ENCODE results near the gene FOXO3.

The FOXO3 gene

GRCh38 chr6:108612852-108613251 lies 52.1 kb downstream of the FOXO3 start:
- no peaks in the 10 kb centered on the region for H3K27me3 ChIP-seq (ENCODE audit: control insufficient read depth in 1 of 2, insufficient read depth in 1 of 2, low read length in 2 of 2)
- no peaks in the 10 kb centered on the region for H3K36me3 ChIP-seq (ENCODE audit: control insufficient read depth in 1 of 2, insufficient read depth in 2 of 2, low read depth in 1 of 2, low read length in 2 of 2)
- H2BK15ac ChIP-seq (ENCODE audit: low read depth, poor library complexity, severe bottlenecking), result no peak overlapping the region
- no peak overlapping the region for H2AK5ac ChIP-seq (ENCODE audit: low read length, severe bottlenecking)
- no peak overlapping the region for H3K27ac ChIP-seq (ENCODE audit: low read length, poor library complexity, severe bottlenecking)
- H2AFZ ChIP-seq (ENCODE audit: low read depth, low read length), result no peak overlapping the region
- peaks cover 3% of the 10 kb centered on the region for H3K9me3 ChIP-seq (ENCODE audit: control insufficient read depth, low read length)
- peaks cover 7% of the 10 kb centered on the region for H3K79me1 ChIP-seq (replicated peaks; ENCODE audit: low read length, poor library complexity, severe bottlenecking)
- H4K8ac ChIP-seq (ENCODE audit: low read length), result no peak overlapping the region
- no peak overlapping the region for H3K18ac ChIP-seq (ENCODE audit: low read depth in 1 of 2, low read length in 2 of 2)
- no peak overlapping the region for H4K91ac ChIP-seq (ENCODE audit: low read length)
- H2BK5ac ChIP-seq (ENCODE audit: low read depth, low read length, poor library complexity, severe bottlenecking), result no peak overlapping the region
- no peak overlapping the region for H3K14ac ChIP-seq (ENCODE audit: low read length in 2 of 2)
- no peak overlapping the region for H3K4me3 ChIP-seq (ENCODE audit: insufficient read depth in 1 of 2, low read depth in 1 of 2, low read length in 2 of 2)
- no peak overlapping the region for H3K4me2 ChIP-seq (ENCODE audit: low read length, poor library complexity, severe bottlenecking)
- no peak for DNase-seq
- no peaks in the 10 kb centered on the region for H3K4me1 ChIP-seq (ENCODE audit: control insufficient read depth, insufficient read depth, low read depth, low read length)
- no peak overlapping the region for H2BK120ac ChIP-seq (ENCODE audit: low read depth, low read length)
- no peak overlapping the region for H3K23ac ChIP-seq (ENCODE audit: low read length in 2 of 2)
- no peak overlapping the region for H3K4ac ChIP-seq (ENCODE audit: low read depth in 1 of 2, low read length in 2 of 2)
- H2BK12ac ChIP-seq (ENCODE audit: low read length in 2 of 2), result no peak overlapping the region
- no peak overlapping the region for H3K9ac ChIP-seq (ENCODE audit: low read length)

- WGBS, result no CpG with 5 or more reads among the region's 3 CpGs
- no peaks in the 10 kb centered on the region for H3K36me3 ChIP-seq (ENCODE audit: control insufficient read depth in 1 of 2, insufficient read depth in 2 of 2, low read depth in 1 of 2, low read length in 2 of 2)
- peak overlapping the region in 1 of 2 experiments; percentile 46 for H3K4me3 ChIP-seq (ENCODE audit: insufficient read depth in 1 of 2, low read depth in 1 of 2, low read length in 2 of 2)
- H4K8ac ChIP-seq (ENCODE audit: low read length), result no peak overlapping the region
- H3K14ac ChIP-seq (ENCODE audit: low read length in 2 of 2), result no peak overlapping the region
- H2AFZ ChIP-seq (ENCODE audit: low read depth, low read length), result no peak overlapping the region
- no peak overlapping the region for H2BK12ac ChIP-seq (ENCODE audit: low read length in 2 of 2)
- no peak overlapping the region for H2BK15ac ChIP-seq (ENCODE audit: low read depth, poor library complexity, severe bottlenecking)
- peaks cover 4% of the 10 kb centered on the region for H3K4me1 ChIP-seq (ENCODE audit: control insufficient read depth, insufficient read depth, low read depth, low read length)
- H3K9me3 ChIP-seq (ENCODE audit: control insufficient read depth, low read length), result peaks cover 3% of the 10 kb centered on the region
- H2AK5ac ChIP-seq (ENCODE audit: low read length, severe bottlenecking), result no peak overlapping the region
- no peak overlapping the region for H3K18ac ChIP-seq (ENCODE audit: low read depth in 1 of 2, low read length in 2 of 2)
- no peak overlapping the region for H2BK5ac ChIP-seq (ENCODE audit: low read depth, low read length, poor library complexity, severe bottlenecking)
- no peak overlapping the region for H4K91ac ChIP-seq (ENCODE audit: low read length)
- H3K9ac ChIP-seq (ENCODE audit: low read length), result no peak overlapping the region
- no peak overlapping the region for H3K4ac ChIP-seq (ENCODE audit: low read depth in 1 of 2, low read length in 2 of 2)
- H3K4me2 ChIP-seq (ENCODE audit: low read length, poor library complexity, severe bottlenecking), result no peak overlapping the region
- H3K27me3 ChIP-seq (ENCODE audit: control insufficient read depth in 1 of 2, insufficient read depth in 1 of 2, low read length in 2 of 2), result no peaks in the 10 kb centered on the region
- no peak overlapping the region for H3K23ac ChIP-seq (ENCODE audit: low read length in 2 of 2)
- no peak overlapping the region for H2BK120ac ChIP-seq (ENCODE audit: low read depth, low read length)
- H3K27ac ChIP-seq (ENCODE audit: low read length, poor library complexity, severe bottlenecking), result no peak overlapping the region
- H3K79me1 ChIP-seq (replicated peaks; ENCODE audit: low read length, poor library complexity, severe bottlenecking), result peaks cover 10% of the 10 kb centered on the region
- DNase-seq, result peak; percentile 61
Observed at GRCh38 chr6:108616544-108616943, 55.8 kb downstream of the FOXO3 start.

GRCh38 chr6:108616973-108617372 lies 56.3 kb downstream of the FOXO3 start:
- DNase-seq, result no peak
- H3K14ac ChIP-seq (ENCODE audit: low read length in 2 of 2), result no peak overlapping the region
- no peak overlapping the region for H4K8ac ChIP-seq (ENCODE audit: low read length)
- no peak overlapping the region for H3K9ac ChIP-seq (ENCODE audit: low read length)
- H3K4me2 ChIP-seq (ENCODE audit: low read length, poor library complexity, severe bottlenecking), result no peak overlapping the region
- no peak overlapping the region for H3K27ac ChIP-seq (ENCODE audit: low read length, poor library complexity, severe bottlenecking)
- H2AFZ ChIP-seq (ENCODE audit: low read depth, low read length), result no peak overlapping the region
- H3K18ac ChIP-seq (ENCODE audit: low read depth in 1 of 2, low read length in 2 of 2), result no peak overlapping the region
- H2BK15ac ChIP-seq (ENCODE audit: low read depth, poor library complexity, severe bottlenecking), result no peak overlapping the region
- no peak overlapping the region for H2BK5ac ChIP-seq (ENCODE audit: low read depth, low read length, poor library complexity, severe bottlenecking)
- H3K4me3 ChIP-seq (ENCODE audit: insufficient read depth in 1 of 2, low read depth in 1 of 2, low read length in 2 of 2), result peak overlapping the region in 1 of 2 experiments; percentile 46
- no peak overlapping the region for H2BK120ac ChIP-seq (ENCODE audit: low read depth, low read length)
- no peaks in the 10 kb centered on the region for H3K36me3 ChIP-seq (ENCODE audit: control insufficient read depth in 1 of 2, insufficient read depth in 2 of 2, low read depth in 1 of 2, low read length in 2 of 2)
- peaks cover 10% of the 10 kb centered on the region for H3K79me1 ChIP-seq (replicated peaks; ENCODE audit: low read length, poor library complexity, severe bottlenecking)
- no peak overlapping the region for H2AK5ac ChIP-seq (ENCODE audit: low read length, severe bottlenecking)
- no peak overlapping the region for H4K91ac ChIP-seq (ENCODE audit: low read length)
- H3K4ac ChIP-seq (ENCODE audit: low read depth in 1 of 2, low read length in 2 of 2), result no peak overlapping the region
- no peaks in the 10 kb centered on the region for H3K27me3 ChIP-seq (ENCODE audit: control insufficient read depth in 1 of 2, insufficient read depth in 1 of 2, low read length in 2 of 2)
- H3K9me3 ChIP-seq (ENCODE audit: control insufficient read depth, low read length), result peaks cover 3% of the 10 kb centered on the region
- no peak overlapping the region for H3K23ac ChIP-seq (ENCODE audit: low read length in 2 of 2)
- peaks cover 7% of the 10 kb centered on the region for H3K4me1 ChIP-seq (ENCODE audit: control insufficient read depth, insufficient read depth, low read depth, low read length)
- H2BK12ac ChIP-seq (ENCODE audit: low read length in 2 of 2), result no peak overlapping the region

- Histone ChIP-seq H3K27me3 (ENCODE audit: control insufficient read depth in 1 of 2, insufficient read depth in 1 of 2, low read length in 2 of 2) (no peaks in the 10 kb centered on the region), H3K9me3 (ENCODE audit: control insufficient read depth, low read length) (no peaks in the 10 kb centered on the region), H4K8ac (ENCODE audit: low read length) (no peak overlapping the region), H3K4me2 (ENCODE audit: low read length, poor library complexity, severe bottlenecking) (no peak overlapping the region), H2AFZ (ENCODE audit: low read depth, low read length) (no peak overlapping the region), H3K36me3 (ENCODE audit: control insufficient read depth in 1 of 2, insufficient read depth in 2 of 2, low read depth in 1 of 2, low read length in 2 of 2) (no peaks in the 10 kb centered on the region), H3K27ac (ENCODE audit: low read length, poor library complexity, severe bottlenecking) (no peak overlapping the region), H3K4me1 (ENCODE audit: control insufficient read depth, insufficient read depth, low read depth, low read length) (peaks cover 16% of the 10 kb centered on the region), H3K18ac (ENCODE audit: low read depth in 1 of 2, low read length in 2 of 2) (peak overlapping the region in 1 of 2 experiments; percentile 85), H4K91ac (ENCODE audit: low read length) (no peak overlapping the region), H2BK15ac (ENCODE audit: low read depth, poor library complexity, severe bottlenecking) (no peak overlapping the region), H3K14ac (ENCODE audit: low read length in 2 of 2) (peak overlapping the region in 1 of 2 experiments; percentile 60), H3K4me3 (ENCODE audit: insufficient read depth in 1 of 2, low read depth in 1 of 2, low read length in 2 of 2) (no peak overlapping the region), H3K23ac (ENCODE audit: low read length in 2 of 2) (no peak overlapping the region), H3K4ac (ENCODE audit: low read depth in 1 of 2, low read length in 2 of 2) (no peak overlapping the region), H2AK5ac (ENCODE audit: low read length, severe bottlenecking) (no peak overlapping the region), H2BK5ac (ENCODE audit: low read depth, low read length, poor library complexity, severe bottlenecking) (no peak overlapping the region), H2BK120ac (ENCODE audit: low read depth, low read length) (no peak overlapping the region), H3K9ac (ENCODE audit: low read length) (no peak overlapping the region), H3K79me1 (replicated peaks; ENCODE audit: low read length, poor library complexity, severe bottlenecking) (peaks cover 15% of the 10 kb centered on the region), H2BK12ac (ENCODE audit: low read length in 2 of 2) (no peak overlapping the region)
- DNase-seq, result no peak
- WGBS, result 90% methylated on average over 3 of the region's 3 CpGs
Observed at GRCh38 chr6:108618623-108619152, 58.0 kb downstream of the FOXO3 start.
